Calu3 (cell line): Measurements from ENCODE around the gene PICALM. TPM values are rescaled to one million over a fixed set of nuclear protein-coding genes. Genes with fewer than 3 reads are reported as not detected.

Source experiments
- BruUV-seq: library from RNA; stranded (reverse); fragments of 400-500 nt; replicated peaks from 2 replicates; lab custom pipeline; 2021; lab: Mats Ljungman, UMichigan
- CTCF ChIA-PET: fragments of 300-600 bp; sonication (Branson Sonifier 250); formaldehyde crosslinking; loops from one replicate; lab custom pipeline; 2022; ENCODE audit warnings: antibody characterized with exemption; lab: Charles Lee
- DNase-seq: peaks from one replicate; pipeline ENCODE4 v3.0.0; 2022
- H3K27ac Mint-ChIP-seq: one replicate; pipeline ENCODE4 v1.8.0; 2022; ENCODE audit warnings: mixed read lengths; ENCODE audit not compliant: unreplicated experiment
- H3K27me3 Mint-ChIP-seq: one replicate; pipeline ENCODE4 v1.8.0; 2022; ENCODE audit warnings: mixed read lengths; ENCODE audit not compliant: unreplicated experiment
- H3K36me3 Mint-ChIP-seq: one replicate; pipeline ENCODE4 v1.8.0; 2022; ENCODE audit warnings: mild to moderate bottlenecking, moderate library complexity, mixed read lengths; ENCODE audit not compliant: insufficient read depth, unreplicated experiment
- H3K4me1 Mint-ChIP-seq: one replicate; pipeline ENCODE4 v1.8.0; 2022; ENCODE audit warnings: mild to moderate bottlenecking, low read depth, mixed read lengths; ENCODE audit not compliant: unreplicated experiment
- H3K4me3 Mint-ChIP-seq: one replicate; pipeline ENCODE4 v1.8.0; 2022; ENCODE audit warnings: mild to moderate bottlenecking, low read depth, moderate library complexity, mixed read lengths; ENCODE audit not compliant: unreplicated experiment
- H3K9me3 Mint-ChIP-seq: one replicate; pipeline ENCODE4 v1.8.0; 2022; ENCODE audit warnings: low read depth, mixed read lengths; ENCODE audit not compliant: unreplicated experiment
- intact Hi-C: fragments of 100-400 bp; cut with micrococcal nuclease; formaldehyde crosslinking; loops from one replicate; pipeline ENCODE4 v1.10.0; 2022; ENCODE audit not compliant: unreplicated experiment
- total RNA-seq: library from RNA; stranded (reverse); gene quantifications from 2 replicates; pipeline ENCODE4 v1.2.3, GENCODE V29; 2022
- TF ChIP-seq, protein P1 (sequence below): fragments of 200-600 bp; IDR thresholded peaks from one replicate; pipeline ENCODE4 v1.8.0; 2022; ENCODE audit warnings: antibody characterized with exemption; ENCODE audit not compliant: unreplicated experiment

PICALM gene
- total RNA-seq, 1 experiment from 2014 or later, result 124 TPM

DNA sequence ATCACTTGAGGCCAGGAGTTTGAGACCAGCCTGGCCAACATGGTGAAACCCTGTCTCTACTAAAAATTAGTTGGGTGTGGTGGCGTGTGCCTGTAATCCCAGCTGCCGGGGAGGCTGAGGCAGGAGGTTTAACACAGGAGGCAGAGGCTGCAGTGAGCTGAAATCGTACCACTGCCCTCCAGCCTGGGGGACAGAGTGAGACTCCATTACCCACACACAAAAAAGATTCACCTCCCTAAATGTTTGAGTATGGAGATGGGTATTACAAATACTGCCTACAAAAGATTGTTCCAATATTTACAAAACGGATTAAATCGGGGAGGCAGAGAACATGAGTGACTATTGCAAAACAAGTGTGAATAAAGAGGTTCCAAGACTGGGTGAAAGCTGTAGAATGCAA, 98.3 kb downstream of the PICALM start:
- intact Hi-C loops, result no loop called here
- Mint-ChIP-seq H3K4me3 (no peak overlapping the region), H3K27ac (no peak overlapping the region), H3K4me1 (no peaks in the 10 kb centered on the region), H3K9me3 (no peaks in the 10 kb centered on the region), H3K36me3 (peaks cover 42% of the 10 kb centered on the region), H3K27me3 (no peaks in the 10 kb centered on the region)
- TF ChIP-seq, protein P1, sequence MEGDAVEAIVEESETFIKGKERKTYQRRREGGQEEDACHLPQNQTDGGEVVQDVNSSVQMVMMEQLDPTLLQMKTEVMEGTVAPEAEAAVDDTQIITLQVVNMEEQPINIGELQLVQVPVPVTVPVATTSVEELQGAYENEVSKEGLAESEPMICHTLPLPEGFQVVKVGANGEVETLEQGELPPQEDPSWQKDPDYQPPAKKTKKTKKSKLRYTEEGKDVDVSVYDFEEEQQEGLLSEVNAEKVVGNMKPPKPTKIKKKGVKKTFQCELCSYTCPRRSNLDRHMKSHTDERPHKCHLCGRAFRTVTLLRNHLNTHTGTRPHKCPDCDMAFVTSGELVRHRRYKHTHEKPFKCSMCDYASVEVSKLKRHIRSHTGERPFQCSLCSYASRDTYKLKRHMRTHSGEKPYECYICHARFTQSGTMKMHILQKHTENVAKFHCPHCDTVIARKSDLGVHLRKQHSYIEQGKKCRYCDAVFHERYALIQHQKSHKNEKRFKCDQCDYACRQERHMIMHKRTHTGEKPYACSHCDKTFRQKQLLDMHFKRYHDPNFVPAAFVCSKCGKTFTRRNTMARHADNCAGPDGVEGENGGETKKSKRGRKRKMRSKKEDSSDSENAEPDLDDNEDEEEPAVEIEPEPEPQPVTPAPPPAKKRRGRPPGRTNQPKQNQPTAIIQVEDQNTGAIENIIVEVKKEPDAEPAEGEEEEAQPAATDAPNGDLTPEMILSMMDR, result no peak
- no TSS peak for BruUV-seq
- CTCF ChIA-PET, result no interaction called here
- no peak for DNase-seq

DNA sequence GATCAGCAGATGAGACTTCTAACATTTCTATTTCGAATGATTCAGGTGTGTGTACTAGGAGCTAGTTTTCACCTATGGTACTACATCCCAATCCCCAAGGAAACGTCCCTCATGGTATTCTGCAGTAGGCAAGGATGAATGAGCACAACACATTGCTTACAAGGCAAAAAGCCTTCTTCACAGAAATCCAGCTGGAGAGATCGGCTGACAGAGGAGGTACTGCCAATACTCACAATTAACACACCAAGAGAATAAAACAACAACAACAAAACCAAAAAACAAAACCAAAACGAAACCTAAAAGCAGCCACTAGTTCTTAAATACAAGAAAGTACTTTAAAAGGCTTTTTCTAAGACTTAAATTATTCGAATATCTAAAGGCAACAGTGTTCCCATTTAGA, 101.4 kb downstream of the PICALM start:
- no peaks in the 10 kb centered on the region for H3K4me1 Mint-ChIP-seq
- no TSS peak for BruUV-seq
- intact Hi-C loops, result no loop called here
- TF ChIP-seq, protein P1, result no peak
- H3K27me3 Mint-ChIP-seq, result no peaks in the 10 kb centered on the region
- DNase-seq, result no peak
- no peak overlapping the region for H3K27ac Mint-ChIP-seq
- no peak overlapping the region for H3K4me3 Mint-ChIP-seq
- H3K36me3 Mint-ChIP-seq, result peaks cover 41% of the 10 kb centered on the region
- no peaks in the 10 kb centered on the region for H3K9me3 Mint-ChIP-seq
- CTCF ChIA-PET, result no interaction called here

DNA sequence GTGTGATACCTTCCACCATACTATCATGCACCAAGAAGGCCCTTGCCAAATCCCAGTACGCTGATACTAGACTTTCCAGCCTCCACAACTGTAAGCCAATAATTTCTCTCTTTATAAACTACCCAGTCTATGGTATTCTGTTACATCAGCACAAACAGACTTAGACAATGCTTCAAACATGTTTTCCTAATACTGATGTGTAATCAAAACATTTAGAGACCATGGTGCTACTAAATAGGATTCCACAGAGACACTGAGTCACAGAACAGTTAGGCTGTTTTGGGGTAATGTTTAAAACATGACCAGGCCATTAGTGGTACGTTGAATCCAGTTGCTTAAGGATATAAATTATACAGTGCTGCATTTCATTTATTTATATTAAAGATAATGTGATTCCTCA, 103.7 kb downstream of the PICALM start:
- no TSS peak for BruUV-seq
- Mint-ChIP-seq H3K36me3 (peaks cover 37% of the 10 kb centered on the region), H3K27me3 (no peaks in the 10 kb centered on the region), H3K4me1 (no peaks in the 10 kb centered on the region), H3K4me3 (no peak overlapping the region), H3K27ac (no peak overlapping the region), H3K9me3 (no peaks in the 10 kb centered on the region)
- CTCF ChIA-PET, result no interaction called here
- TF ChIP-seq, protein P1, result no peak
- intact Hi-C loops, result no loop called here
- no peak for DNase-seq

DNA sequence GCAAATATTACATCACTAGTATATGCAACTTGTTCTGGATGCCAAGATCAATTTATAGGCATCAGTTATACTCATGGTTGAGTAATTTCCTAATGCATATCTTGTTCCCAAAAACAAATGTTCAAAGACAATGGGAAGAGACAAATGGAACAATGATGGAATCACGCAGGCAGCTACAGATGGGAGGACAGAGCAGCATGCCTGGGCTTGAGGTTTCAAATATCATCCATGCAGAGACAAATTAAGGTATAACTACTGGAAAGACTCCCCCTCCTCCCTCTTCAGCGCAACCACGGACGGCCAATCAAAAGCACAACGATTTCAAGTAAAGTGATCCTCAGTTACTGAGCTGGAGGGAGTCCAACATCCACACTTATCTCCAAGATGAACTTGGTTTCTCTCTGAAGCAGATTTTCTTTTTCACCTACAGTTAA, 106.9 kb downstream of the PICALM start:
- no peak overlapping the region for H3K27ac Mint-ChIP-seq
- DNase-seq, result no peak
- CTCF ChIA-PET, result interaction anchor here (0.6 kb wide), 1 partner anchor 19 kb away, joined by 3 read pairs; no protein-coding TSS in a partner anchor
- no peaks in the 10 kb centered on the region for H3K4me1 Mint-ChIP-seq
- TF ChIP-seq, protein P1, result no peak
- no peaks in the 10 kb centered on the region for H3K27me3 Mint-ChIP-seq
- BruUV-seq, result no TSS peak
- no peak overlapping the region for H3K4me3 Mint-ChIP-seq
- intact Hi-C loops, result no loop called here
- H3K9me3 Mint-ChIP-seq, result no peaks in the 10 kb centered on the region
- H3K36me3 Mint-ChIP-seq, result peaks cover 36% of the 10 kb centered on the region
